Embryonic facial prominence (tissue), 1 donor: ENCODE data around the gene APH1A.
A peak's percentile ranks its signal among the peaks of the same experiment; 100 is the strongest.
"Not testable (repeated sequence)": the region's sequence is repeated elsewhere in the genome, so short reads cannot be mapped to it uniquely, and the experiment has no call there.

Source experiments
- DNase-seq: peaks from one replicate; pipeline ENCODE4 v3.0.0-alpha.2; 2016; ENCODE audit errors: extremely low spot score

Gene APH1A

GRCh38 chr1:150268705-150269403 is at the start of gene APH1A:
Gene APH1A (minus strand): TSS chr1:150269016. CDS start chr1:150268810, 206 bp downstream.
- DNase-seq, result peak; percentile 95

DNA sequence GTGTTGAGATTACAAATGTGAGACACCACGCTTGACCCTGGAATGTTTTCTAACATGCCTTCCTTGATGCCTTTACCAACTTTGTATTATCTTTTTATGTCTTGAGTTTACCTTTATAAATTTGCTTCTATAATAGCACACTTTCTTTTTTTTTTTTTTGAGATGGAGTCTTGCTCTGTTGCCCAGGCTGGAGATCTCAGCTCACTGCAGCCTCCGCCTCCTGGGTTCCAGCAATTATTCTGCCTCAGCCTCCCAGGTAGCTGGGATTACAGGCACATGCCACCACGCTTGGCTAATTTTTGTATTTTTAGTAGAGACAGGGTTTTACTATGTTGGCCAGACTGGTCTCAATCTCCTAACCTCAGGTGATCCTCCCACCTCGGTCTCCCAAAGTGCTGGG is 45.9 kb upstream of the APH1A start:
- DNase-seq, result not testable (repeated sequence)

- DNase-seq, result no peak
Measured at GRCh38 chr1:150311762-150312161, 42.9 kb upstream of the APH1A start.

GRCh38 chr1:150309758-150310508 is 41.1 kb upstream of the APH1A start:
- DNase-seq, result no peak

GRCh38 chr1:150308585-150308984 is 39.8 kb upstream of the APH1A start:
- not testable (repeated sequence) for DNase-seq

DNA sequence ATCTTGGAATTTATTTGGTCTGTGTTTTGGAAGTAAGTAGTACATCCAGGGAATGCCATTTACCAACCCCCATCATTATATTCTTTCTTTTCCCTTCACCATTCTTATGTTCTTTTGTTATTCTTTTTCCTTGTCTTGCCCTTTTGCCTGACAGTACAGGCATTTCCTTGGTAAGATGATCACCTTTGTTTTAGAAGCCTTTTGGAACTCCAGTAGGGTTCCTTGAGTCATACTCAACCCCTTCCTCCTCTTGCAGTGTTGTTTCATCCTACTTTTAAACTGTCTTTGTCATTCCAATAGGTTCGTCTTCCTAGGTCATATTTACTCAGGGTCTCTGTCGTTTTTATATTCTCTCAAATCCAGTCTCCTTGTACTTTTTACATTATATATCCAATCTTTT is 34.1 kb upstream of the APH1A start:
- no peak for DNase-seq

DNA sequence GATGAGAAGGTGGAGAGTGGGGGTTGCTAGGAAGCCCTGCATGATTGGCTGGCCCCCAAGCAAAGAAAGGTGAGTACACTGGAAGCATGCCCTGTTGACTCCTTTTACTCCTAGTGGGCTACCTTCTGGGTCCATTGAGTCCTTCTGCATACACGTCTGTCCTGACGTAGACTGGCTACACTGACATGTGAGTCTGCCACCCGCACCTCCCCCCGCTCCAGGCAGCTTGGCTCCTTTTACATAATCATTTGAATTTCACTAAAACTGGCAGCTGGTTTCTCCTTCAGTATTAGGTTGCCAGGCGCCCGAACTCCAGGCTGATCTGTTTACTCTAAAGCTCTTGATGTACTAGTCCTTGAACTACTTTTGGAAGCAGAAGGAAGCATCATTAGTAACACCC is 33.5 kb upstream of the APH1A start:
- no peak for DNase-seq

DNA sequence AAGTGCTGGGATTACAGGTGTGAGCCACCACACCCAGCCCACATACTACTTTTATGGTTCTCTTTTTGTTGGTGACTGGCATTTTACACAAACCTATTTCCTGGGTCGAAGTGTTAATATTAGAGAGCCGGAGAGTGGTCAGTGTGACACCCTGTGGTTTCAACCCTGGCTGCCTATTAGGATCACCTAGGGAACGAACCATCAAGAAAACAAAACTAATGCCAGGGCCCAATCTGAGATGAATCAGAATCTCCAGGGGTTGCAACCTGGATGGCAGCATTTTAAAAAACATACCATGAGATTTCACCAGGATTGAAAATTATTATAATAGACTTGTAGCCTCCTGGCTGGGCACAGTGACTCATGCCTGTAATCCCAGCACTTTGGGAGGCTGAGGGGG is 30.9 kb upstream of the APH1A start:
- DNase-seq, result no peak

DNA sequence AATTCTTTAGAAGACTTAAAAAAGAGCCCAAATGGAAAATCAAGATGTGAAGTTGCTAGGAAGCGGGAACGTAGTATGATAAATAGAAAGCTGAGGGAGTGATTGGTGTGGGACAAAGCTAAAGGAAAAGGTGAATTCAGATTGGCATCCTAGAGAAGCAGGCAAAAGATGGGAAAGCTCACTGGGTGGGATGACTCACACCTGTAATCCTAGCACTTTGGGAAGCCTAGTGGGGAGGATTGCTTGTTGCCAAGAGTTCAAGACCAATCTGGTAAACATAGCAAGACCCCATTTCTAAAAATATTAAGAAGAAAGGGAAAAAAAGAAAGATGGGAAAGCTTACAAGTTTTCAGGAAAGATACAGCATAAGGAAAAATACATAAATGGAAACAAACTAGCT is 26.7 kb upstream of the APH1A start:
- DNase-seq, result no peak

- DNase-seq, result peak; percentile 91
Measured at GRCh38 chr1:150293433-150294253, 24.8 kb upstream of the APH1A start, which contains the start of gene MRPS21. Gene MRPS21 (plus strand): TSS chr1:150293861. CDS start chr1:150294367, 506 bp downstream.

DNA sequence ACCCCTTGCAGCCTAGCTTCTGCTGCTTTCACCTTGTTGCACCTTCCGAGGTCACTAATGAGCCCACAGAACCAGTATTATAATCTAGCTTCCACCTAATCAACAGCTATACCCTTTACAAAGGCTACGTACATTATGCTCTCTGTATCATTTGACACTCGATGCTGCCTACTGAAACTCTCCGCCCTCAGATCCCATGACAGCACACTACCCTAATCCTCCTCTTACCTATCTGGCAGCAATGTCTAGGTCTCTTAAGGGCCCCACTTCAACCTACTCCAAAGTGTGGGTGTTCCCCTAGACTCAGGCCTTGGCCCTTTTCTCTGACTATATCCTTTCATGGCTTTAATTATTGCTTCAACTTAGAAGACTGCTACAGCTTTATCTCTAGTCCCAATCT is 20.0 kb upstream of the APH1A start:
- no peak for DNase-seq

- DNase-seq, result no peak
Measured at GRCh38 chr1:150288382-150288781, 19.6 kb upstream of the APH1A start.

- DNase-seq, result no peak
Measured at GRCh38 chr1:150283260-150283659, 14.4 kb upstream of the APH1A start.

GRCh38 chr1:150282558-150282958 is 13.7 kb upstream of the APH1A start:
- no peak for DNase-seq

- DNase-seq, result peak; percentile 99
Measured at GRCh38 chr1:150281758-150282557, 13.1 kb upstream of the APH1A start, which contains the start of gene CIART. Gene CIART (plus strand): TSS chr1:150282554. CDS start chr1:150283268, 714 bp downstream.

- no peak for DNase-seq
Measured at GRCh38 chr1:150281221-150281757, 12.5 kb upstream of the APH1A start.

- DNase-seq, result no peak
Measured at GRCh38 chr1:150280138-150280707, 11.4 kb upstream of the APH1A start.

DNA sequence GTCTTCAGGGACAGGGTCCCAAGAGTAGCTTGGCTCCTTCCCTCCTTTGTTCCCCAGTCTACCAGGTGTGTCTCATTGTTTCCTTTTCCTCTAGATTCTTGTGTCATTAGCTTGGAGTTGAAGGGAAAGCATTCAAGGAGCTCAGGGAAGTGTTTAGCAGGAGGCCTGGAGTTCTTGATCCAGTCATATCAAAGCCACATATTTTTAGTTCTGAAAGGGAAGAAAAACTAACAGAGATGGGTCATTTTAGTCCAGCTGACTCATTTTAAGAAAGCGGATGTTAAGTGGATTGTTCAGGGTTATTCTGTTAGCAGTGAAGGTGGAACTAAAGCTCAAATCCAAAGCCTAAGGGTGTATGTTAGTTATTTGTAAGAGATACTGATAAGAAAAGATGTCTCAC is 4.5 kb upstream of the APH1A start:
- DNase-seq, result no peak

DNA sequence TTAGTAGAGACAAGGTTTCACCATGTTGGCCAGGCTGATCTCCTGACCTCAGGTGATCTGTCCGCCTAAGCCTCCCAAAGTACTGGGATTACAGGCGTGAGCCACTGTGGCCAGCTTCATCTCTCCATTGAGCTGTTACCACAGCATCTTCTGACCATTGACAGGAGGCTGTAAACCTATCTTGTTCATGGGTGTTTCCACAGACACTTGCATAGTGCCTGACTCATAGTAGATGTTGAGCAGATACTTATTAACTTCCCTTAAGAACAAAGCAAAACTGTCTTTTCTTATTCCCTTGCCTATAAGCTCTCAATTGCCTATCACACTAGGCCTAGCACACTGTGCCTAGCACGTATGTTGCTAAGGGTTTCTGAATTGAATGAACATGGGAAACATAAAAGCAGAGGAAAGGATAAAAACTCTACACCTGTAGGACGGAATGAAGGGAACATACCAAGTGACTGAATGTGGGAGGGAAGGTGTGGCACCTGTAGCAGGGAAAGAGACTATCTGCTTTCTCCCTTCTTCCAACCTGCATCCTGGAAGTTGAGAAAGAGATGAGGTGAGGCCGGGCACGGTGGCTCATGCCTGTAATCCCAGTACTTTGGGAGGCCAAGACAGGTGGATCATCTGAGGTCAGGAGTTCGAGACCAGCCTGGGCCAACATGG is 2.6 kb upstream of the APH1A start:
- no peak for DNase-seq

DNA sequence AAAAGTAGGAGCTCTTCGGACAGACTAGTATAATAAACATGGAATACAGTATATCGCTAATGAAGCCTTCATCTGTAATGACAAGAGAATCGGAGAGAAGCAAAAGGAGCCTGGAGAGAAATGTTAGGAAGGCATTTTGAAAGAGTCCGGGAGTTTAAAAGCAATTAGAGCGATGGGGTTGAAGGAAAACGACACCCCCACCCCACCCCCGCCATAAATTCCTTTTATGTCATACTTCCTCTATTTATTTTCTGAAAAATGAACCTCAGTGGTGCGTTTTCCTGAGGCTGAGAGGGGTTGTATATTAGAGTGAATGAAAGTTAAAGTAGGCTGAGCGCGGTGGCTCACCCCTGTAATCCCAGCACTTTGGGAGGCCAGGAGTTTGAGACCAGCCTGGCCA is 635 bp upstream of the APH1A start:
- DNase-seq, result no peak
